ENCODE data around the gene DPEP3.

- no peak for TF ChIP-seq EP300 (IDR thresholded peaks at IDR 0.05)
- no peak for TF ChIP-seq CTCF (IDR thresholded peaks at IDR 0.05)
- no peak for TF ChIP-seq POLR2A (IDR thresholded peaks at IDR 0.05)
- no peak for TF ChIP-seq POLR2AphosphoS5 (IDR thresholded peaks at IDR 0.05)
Observed at GRCh38 chr16:67948015-67948414, 32.3 kb downstream of the DPEP3 start.

All from stomach (tissue), 4 donors.